SK-N-SH (cell line): ENCODE results near the gene ABR. TPM values are rescaled to one million over a fixed set of nuclear protein-coding genes. Genes with fewer than 3 reads are reported as not detected.

Experiments used
- CTCF ChIA-PET: fragments of 300-600, 350-600 bp; formaldehyde crosslinking; extraction: SDS; loops from one replicate; lab custom pipeline; 2021; lab: Yijun Ruan, JAX
- POLR2A ChIA-PET: fragments of 350-600 bp; sonication (Branson Sonifier 250); formaldehyde crosslinking; extraction: SDS; loops from one replicate; lab custom pipeline; 2020; ENCODE audit warnings: antibody characterized with exemption, inconsistent platforms; lab: Yijun Ruan, JAX
- DNase-seq: peaks from one replicate; pipeline ENCODE4 v3.0.0; 2012
- H2AFZ ChIP-seq: fragments of 200-600 bp; sonication (generic); 2 replicates; pipeline ENCODE4 v1.8.1; 2016; ENCODE audit warnings: antibody characterized with exemption, mild to moderate bottlenecking, low read depth
- H3F3A ChIP-seq: fragments of 200-600 bp; sonication (generic); replicated peaks from 2 replicates; pipeline ENCODE3; 2016; ENCODE audit warnings: antibody characterized with exemption, mild to moderate bottlenecking; ENCODE audit not compliant: insufficient read depth
- H3K27ac ChIP-seq, 2 experiments: fragments of 200-500 bp in 1 of 2; fragments of 200-600 bp in 1 of 2; sonication (Bioruptor generic) in 1 of 2; sonication (generic), shearing (Covaris generic) in 1 of 2; 2 replicates each; pipeline versions ENCODE4 v1.5.1 to v1.6.1; 2014 to 2016; ENCODE audit warnings: low read depth in 2 of 2, inconsistent platforms in 1 of 2, low read length in 1 of 2, mild to moderate bottlenecking in 1 of 2, mixed read lengths in 1 of 2
- H3K27me3 ChIP-seq: fragments of 200-600 bp; sonication (generic), shearing (Covaris generic); 2 replicates; pipeline ENCODE4 v1.6.1; 2016; ENCODE audit warnings: mixed run types; ENCODE audit not compliant: insufficient read depth
- H3K36me3 ChIP-seq, 2 experiments: fragments of 200-500 bp in 1 of 2; fragments of 200-600 bp in 1 of 2; sonication (Bioruptor generic) in 1 of 2; sonication (generic) in 1 of 2; replicated peaks in 1 of 2; 2 replicates each; pipeline versions ENCODE3 to v1.5.1; 2014 to 2016; ENCODE audit warnings: low read length in 1 of 2, mild to moderate bottlenecking in 1 of 2; ENCODE audit not compliant: insufficient read depth in 2 of 2, control insufficient read depth in 1 of 2
- H3K4me1 ChIP-seq, 2 experiments: fragments of 200-500 bp in 1 of 2; fragments of 200-600 bp in 1 of 2; sonication (Bioruptor generic) in 1 of 2; sonication (generic), shearing (Covaris generic) in 1 of 2; 2 replicates each; pipeline versions ENCODE4 v1.5.1 to v1.6.1; 2014 to 2016; ENCODE audit warnings: low read depth in 1 of 2, low read length in 1 of 2, mixed run types in 1 of 2; ENCODE audit not compliant: insufficient read depth in 2 of 2, control insufficient read depth in 1 of 2
- H3K4me2 ChIP-seq: fragments of 200-600 bp; sonication (generic), shearing (Covaris generic); 2 replicates; pipeline ENCODE4 v1.6.1; 2017; ENCODE audit warnings: mixed run types
- H3K4me3 ChIP-seq, 2 experiments: fragments of 200-500 bp in 1 of 2; fragments of 200-600 bp in 1 of 2; sonication (Bioruptor generic) in 1 of 2; sonication (generic), shearing (Covaris generic) in 1 of 2; 2 replicates each; pipeline versions ENCODE4 v1.5.1 to v1.8.1; 2014 to 2016; ENCODE audit warnings: low read depth in 2 of 2, inconsistent platforms in 1 of 2, low read length in 1 of 2, mild to moderate bottlenecking in 1 of 2, mixed read lengths in 1 of 2, moderate library complexity in 1 of 2
- H3K79me2 ChIP-seq: fragments of 200-600 bp; sonication (generic); 2 replicates; pipeline ENCODE4 v1.8.1; 2017; ENCODE audit warnings: mild to moderate bottlenecking; ENCODE audit not compliant: insufficient read depth
- H3K9ac ChIP-seq: fragments of 200-600 bp; sonication (generic); 2 replicates; pipeline ENCODE4 v1.6.1; 2017; ENCODE audit warnings: mixed run types
- H3K9me2 ChIP-seq: fragments of 200-600 bp; sonication (generic); 2 replicates; pipeline ENCODE4 v1.6.1; 2017; ENCODE audit warnings: mixed run types
- H3K9me3 ChIP-seq: fragments of 200-600 bp; sonication (generic); 2 replicates; pipeline ENCODE4 v1.6.1; 2017; ENCODE audit warnings: mixed run types, mild to moderate bottlenecking, moderate library complexity
- H4K20me1 ChIP-seq: fragments of 200-600 bp; sonication (generic); 2 replicates; pipeline ENCODE4 v1.6.1; 2017; ENCODE audit warnings: mild to moderate bottlenecking, mixed run types; ENCODE audit not compliant: insufficient read depth
- ELF1 ChIP-seq: IDR thresholded peaks from 2 replicates; pipeline ENCODE4 v1.4.0; 2012
- EP300 ChIP-seq, 2 experiments: IDR thresholded peaks; 2 replicates each; pipeline versions ENCODE4 v1.4.0 to v1.6.1; 2012; ENCODE audit warnings: borderline replicate concordance in 1 of 2, low read depth in 1 of 2, low read length in 1 of 2
- EZH2phosphoT487 ChIP-seq: fragments of 200-600 bp; sonication (generic); IDR thresholded peaks from 2 replicates; pipeline ENCODE4 v1.6.1; 2017; ENCODE audit warnings: low read depth, mixed run types, mild to moderate bottlenecking, antibody characterized with exemption, moderate library complexity, borderline replicate concordance
- FOSL2 ChIP-seq: IDR thresholded peaks from 2 replicates; pipeline ENCODE4 v1.4.0; 2012; ENCODE audit warnings: low read depth, mild to moderate bottlenecking, moderate library complexity, borderline replicate concordance
- FOXJ3 ChIP-seq: sonication (generic); formaldehyde crosslinking; IDR thresholded peaks from 2 replicates; pipeline ENCODE4 v1.5.1; 2020; ENCODE audit warnings: mild to moderate bottlenecking, missing genetic modification reagents
- FOXM1 ChIP-seq: IDR thresholded peaks from 2 replicates; pipeline ENCODE4 v1.4.0; 2012; ENCODE audit warnings: low read depth, mild to moderate bottlenecking
- GABPA ChIP-seq: IDR thresholded peaks from 2 replicates; pipeline ENCODE4 v1.4.0; 2012; ENCODE audit warnings: low read depth, mild to moderate bottlenecking
- GATA2 ChIP-seq: sonication (generic); formaldehyde crosslinking; IDR thresholded peaks from 2 replicates; pipeline ENCODE4 v1.5.0; 2020; ENCODE audit warnings: mild to moderate bottlenecking, missing genetic modification reagents
- MEF2A ChIP-seq: IDR thresholded peaks from 2 replicates; pipeline ENCODE4 v1.4.0; 2012; ENCODE audit warnings: low read depth, borderline replicate concordance
- RAD21 ChIP-seq: IDR thresholded peaks from 2 replicates; pipeline ENCODE4 v1.6.1; 2012; ENCODE audit warnings: mild to moderate bottlenecking, low read length
- RFX5 ChIP-seq: IDR thresholded peaks from 2 replicates; pipeline ENCODE4 v1.6.1; 2012; ENCODE audit warnings: mild to moderate bottlenecking, improper control_type of control experiment, low read length
- RXRA ChIP-seq: IDR thresholded peaks from 2 replicates; pipeline ENCODE4 v1.4.0; 2012; ENCODE audit warnings: low read depth, mild to moderate bottlenecking, borderline replicate concordance
- SIN3A ChIP-seq: IDR thresholded peaks from 2 replicates; pipeline ENCODE4 v1.6.1; 2012; ENCODE audit warnings: low read depth, mild to moderate bottlenecking, low read length, moderate library complexity, borderline replicate concordance
- SMC3 ChIP-seq: IDR thresholded peaks from 2 replicates; pipeline ENCODE4 v1.6.1; 2012; ENCODE audit warnings: low read depth, low read length, improper control_type of control experiment
- TAF1 ChIP-seq: IDR thresholded peaks from 2 replicates; pipeline ENCODE4 v1.6.1; 2012; ENCODE audit warnings: low read depth, mild to moderate bottlenecking, low read length, moderate library complexity, borderline replicate concordance
- TCF12 ChIP-seq: IDR thresholded peaks from 2 replicates; pipeline ENCODE4 v1.4.0; 2012
- TEAD4 ChIP-seq: IDR thresholded peaks from 2 replicates; pipeline ENCODE4 v1.4.0; 2012; ENCODE audit warnings: mild to moderate bottlenecking, borderline replicate concordance; ENCODE audit not compliant: insufficient read depth
- YY1 ChIP-seq: IDR thresholded peaks from 2 replicates; pipeline ENCODE4 v1.4.0; 2012; ENCODE audit warnings: low read depth, mild to moderate bottlenecking
- WGBS: methylation state at CpG from one replicate; pipeline ENCODE4 v1.1.6; 2017; ENCODE audit warnings: low lambda C conversion rate; 5-methylcytosine and 5-hydroxymethylcytosine counted together
- polyA plus RNA-seq, 3 experiments: library from polyadenylated mRNA; depleted of rRNA; stranded (reverse); fragments of >200 nt; gene quantifications; 2 replicates each; pipeline ENCODE4 v1.2.3, GENCODE V29; 2012
- TF ChIP-seq, protein P1 (sequence below): fragments of 200-600 bp; sonication (generic); IDR thresholded peaks from 2 replicates; pipeline ENCODE4 v1.6.1; 2017; ENCODE audit warnings: antibody characterized with exemption, mild to moderate bottlenecking, moderate library complexity
- TF ChIP-seq, protein P2 (sequence below): fragments of 150-350 bp; IDR thresholded peaks from 2 replicates; pipeline ENCODE4 v1.6.1; 2016; ENCODE audit warnings: mild to moderate bottlenecking, low read depth, low read length

Gene ABR
- polyA plus RNA-seq, 1 of the 3 experiments (the other 2 are of a cell fraction) = 117 TPM

DNA sequence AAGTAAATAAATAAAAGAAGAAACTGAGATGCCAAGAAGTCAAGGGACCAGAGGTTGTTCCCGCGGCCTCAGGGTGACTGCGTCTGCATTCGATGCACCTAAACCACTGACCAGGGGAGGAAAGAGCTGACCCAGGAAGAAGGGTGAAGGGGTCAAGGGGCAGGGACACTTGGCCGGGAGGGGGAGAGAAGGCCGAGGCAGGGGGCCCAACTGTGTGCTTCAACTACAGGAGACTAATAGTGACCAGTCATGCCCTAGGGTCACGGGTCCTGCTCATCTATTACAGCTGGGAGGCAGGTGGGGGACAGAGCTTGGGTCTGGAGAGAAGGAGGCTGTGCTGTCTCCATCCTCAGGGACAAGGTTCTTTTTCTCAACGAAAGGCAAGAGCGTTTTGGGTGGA lies 138.0 kb downstream of the ABR start:
- Histone ChIP-seq H3K9me3 (no peaks in the 10 kb centered on the region), H3K4me2 (no peak overlapping the region), H3K79me2 (peaks cover 12% of the 10 kb centered on the region; the same call in 1 of the 2 replicates), H2AFZ (no peak overlapping the region), H3K9me2 (no peaks in the 10 kb centered on the region), H3K4me3 (no peak overlapping the region), H3K4me1 (peaks cover 0 to 6% of the 10 kb centered on the region in 2 experiments; a peak in 1 of 4 replicates), H3K27me3 (no peaks in the 10 kb centered on the region), H4K20me1 (peaks cover 26% of the 10 kb centered on the region; the same call in 1 of the 2 replicates), H3F3A (peaks cover 5% of the 10 kb centered on the region), H3K36me3 (peaks cover 5 to 20% of the 10 kb centered on the region in 2 experiments), H3K9ac (no peak overlapping the region), H3K27ac (no peak overlapping the region)
- DNase-seq = no peak
- CTCF ChIA-PET = interaction anchor here (0.7 to 7.2 kb wide), 2 partner anchors 15 to 66 kb away, joined by 3 to 54 read pairs; no protein-coding TSS in a partner anchor
- no peak for TF ChIP-seq EZH2phosphoT487
- no peak for TF ChIP-seq FOXM1
- TF ChIP-seq TAF1 = no peak
- TF ChIP-seq RAD21 = no peak
- TF ChIP-seq, protein P1, sequence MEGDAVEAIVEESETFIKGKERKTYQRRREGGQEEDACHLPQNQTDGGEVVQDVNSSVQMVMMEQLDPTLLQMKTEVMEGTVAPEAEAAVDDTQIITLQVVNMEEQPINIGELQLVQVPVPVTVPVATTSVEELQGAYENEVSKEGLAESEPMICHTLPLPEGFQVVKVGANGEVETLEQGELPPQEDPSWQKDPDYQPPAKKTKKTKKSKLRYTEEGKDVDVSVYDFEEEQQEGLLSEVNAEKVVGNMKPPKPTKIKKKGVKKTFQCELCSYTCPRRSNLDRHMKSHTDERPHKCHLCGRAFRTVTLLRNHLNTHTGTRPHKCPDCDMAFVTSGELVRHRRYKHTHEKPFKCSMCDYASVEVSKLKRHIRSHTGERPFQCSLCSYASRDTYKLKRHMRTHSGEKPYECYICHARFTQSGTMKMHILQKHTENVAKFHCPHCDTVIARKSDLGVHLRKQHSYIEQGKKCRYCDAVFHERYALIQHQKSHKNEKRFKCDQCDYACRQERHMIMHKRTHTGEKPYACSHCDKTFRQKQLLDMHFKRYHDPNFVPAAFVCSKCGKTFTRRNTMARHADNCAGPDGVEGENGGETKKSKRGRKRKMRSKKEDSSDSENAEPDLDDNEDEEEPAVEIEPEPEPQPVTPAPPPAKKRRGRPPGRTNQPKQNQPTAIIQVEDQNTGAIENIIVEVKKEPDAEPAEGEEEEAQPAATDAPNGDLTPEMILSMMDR = no peak
- TF ChIP-seq TCF12 = no peak
- TF ChIP-seq RXRA = no peak
- TF ChIP-seq FOXJ3 (CRISPR knock-in tag) = no peak
- no peak for TF ChIP-seq GABPA
- no peak for TF ChIP-seq GATA2 (CRISPR knock-in tag)
- TF ChIP-seq SIN3A = no peak
- TF ChIP-seq MEF2A = no peak
- TF ChIP-seq ELF1 = no peak
- no peak for TF ChIP-seq TEAD4
- TF ChIP-seq, protein P2, sequence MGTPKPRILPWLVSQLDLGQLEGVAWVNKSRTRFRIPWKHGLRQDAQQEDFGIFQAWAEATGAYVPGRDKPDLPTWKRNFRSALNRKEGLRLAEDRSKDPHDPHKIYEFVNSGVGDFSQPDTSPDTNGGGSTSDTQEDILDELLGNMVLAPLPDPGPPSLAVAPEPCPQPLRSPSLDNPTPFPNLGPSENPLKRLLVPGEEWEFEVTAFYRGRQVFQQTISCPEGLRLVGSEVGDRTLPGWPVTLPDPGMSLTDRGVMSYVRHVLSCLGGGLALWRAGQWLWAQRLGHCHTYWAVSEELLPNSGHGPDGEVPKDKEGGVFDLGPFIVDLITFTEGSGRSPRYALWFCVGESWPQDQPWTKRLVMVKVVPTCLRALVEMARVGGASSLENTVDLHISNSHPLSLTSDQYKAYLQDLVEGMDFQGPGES = no peak
- TF ChIP-seq RFX5 = no peak
- no peak for TF ChIP-seq YY1
- TF ChIP-seq FOSL2 = no peak
- TF ChIP-seq SMC3 = no peak
- no peak for TF ChIP-seq EP300 (IDR thresholded peaks at IDR 0.05; ENCODE audit: borderline replicate concordance in 1 of 2, low read depth in 1 of 2, low read length in 1 of 2)
- POLR2A ChIA-PET = no interaction called here
- 97% methylated on average over 9 of the region's 9 CpGs for WGBS
